HG03064 (cell line): Measurements from ENCODE around the gene ABCB6.
"Not testable (repeated sequence)": the region's sequence is repeated elsewhere in the genome, so short reads cannot be mapped to it uniquely, and the experiment has no call there.

Experiments
- ATAC-seq: cut with Tn5 transposase; IDR thresholded peaks from one replicate; pipeline ENCODE4 v1.9.1; 2021; ENCODE audit warnings: low read depth; ENCODE audit not compliant: unreplicated experiment

ABCB6 gene

DNA sequence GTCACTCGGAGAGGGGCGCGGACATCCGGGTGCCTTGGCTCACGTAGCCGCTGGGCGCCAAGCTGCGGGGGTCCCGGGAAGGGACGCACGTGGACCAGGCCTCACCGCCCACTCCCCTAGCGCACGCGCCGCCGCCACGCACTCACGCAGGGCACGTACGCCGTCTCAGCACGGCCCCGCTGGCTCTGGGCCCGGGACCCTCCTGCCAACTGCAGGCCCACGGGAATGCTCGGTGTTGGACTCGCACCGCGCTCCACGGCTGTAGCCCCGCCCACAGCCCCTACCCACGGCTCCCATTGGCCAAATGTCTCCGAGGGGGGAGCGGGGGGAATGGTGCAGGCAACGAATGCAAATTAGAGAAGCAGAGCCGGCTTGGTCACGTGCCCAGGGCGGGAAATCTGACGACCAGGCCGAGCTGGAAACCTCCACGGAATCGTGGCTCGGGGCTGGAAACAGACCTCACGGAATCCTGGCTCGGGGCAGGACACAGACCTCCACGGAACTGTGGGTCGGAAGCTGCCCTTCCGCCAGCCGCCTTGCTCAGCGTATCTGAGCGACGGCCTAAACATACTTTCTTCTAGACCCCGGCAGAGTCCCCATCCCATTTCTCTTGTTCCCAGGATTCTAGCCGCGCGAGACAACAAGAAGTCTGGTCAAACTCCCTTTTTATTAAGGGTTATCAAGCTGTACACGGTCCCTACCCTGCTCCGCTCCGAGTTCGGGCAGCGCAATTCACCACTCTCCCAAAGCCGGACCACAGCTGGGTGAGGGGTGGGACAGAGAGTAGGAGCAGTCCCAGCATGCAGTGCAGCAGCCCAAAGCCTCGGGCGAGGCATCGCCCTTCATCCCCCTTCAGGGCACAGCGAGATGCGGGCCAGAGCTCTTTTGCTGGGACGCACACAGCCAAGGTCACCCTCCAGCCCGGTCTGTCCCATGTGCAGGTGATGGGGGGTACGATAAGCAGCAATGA is at the start of gene ABCB6:
ABCB6 (minus strand) TSS at position 227 of the 970 bp plus-strand sequence. CDS start 285 bp downstream, outside the sequence.
- peak; percentile 72 for ATAC-seq

DNA sequence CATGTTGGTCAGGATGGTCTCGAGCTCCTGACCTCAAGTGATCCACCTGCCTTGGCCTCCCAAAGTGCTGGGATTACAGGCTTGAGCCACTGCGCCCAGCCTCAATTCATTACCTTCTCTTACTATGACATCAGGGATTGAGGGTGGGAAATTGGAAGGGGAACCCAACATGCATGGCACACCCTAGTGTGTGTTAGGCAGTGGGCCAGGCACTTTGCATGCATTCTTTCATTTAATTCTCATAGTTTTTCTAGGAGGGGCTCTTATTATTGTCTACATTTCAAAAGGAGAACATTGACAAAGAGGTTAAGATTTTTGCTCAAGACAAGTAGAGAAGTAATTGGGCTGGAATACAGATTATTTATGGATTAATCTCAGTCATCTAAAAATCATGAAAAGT is 49.5 kb upstream of the ABCB6 start:
- no peak for ATAC-seq

DNA sequence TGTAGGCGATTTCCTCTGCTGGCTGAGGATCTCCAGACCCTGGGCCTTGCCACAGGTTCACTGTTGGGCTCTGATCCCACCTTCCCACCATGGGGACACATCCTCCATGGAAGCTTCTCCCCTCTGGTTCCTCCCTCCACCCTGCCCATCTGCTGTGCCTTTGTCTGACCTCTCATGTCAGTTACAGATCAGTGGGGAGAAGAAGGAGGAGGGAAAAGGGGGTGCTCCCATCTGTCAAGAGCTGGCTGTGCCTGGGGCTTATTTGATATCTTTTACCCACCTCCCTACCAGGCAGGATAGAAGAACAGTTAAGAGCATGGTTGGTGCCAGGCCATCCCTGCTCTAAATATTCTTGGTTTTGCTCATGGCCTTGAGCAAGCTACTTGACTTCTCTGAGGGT is 48.1 kb upstream of the ABCB6 start:
- ATAC-seq, result no peak

DNA sequence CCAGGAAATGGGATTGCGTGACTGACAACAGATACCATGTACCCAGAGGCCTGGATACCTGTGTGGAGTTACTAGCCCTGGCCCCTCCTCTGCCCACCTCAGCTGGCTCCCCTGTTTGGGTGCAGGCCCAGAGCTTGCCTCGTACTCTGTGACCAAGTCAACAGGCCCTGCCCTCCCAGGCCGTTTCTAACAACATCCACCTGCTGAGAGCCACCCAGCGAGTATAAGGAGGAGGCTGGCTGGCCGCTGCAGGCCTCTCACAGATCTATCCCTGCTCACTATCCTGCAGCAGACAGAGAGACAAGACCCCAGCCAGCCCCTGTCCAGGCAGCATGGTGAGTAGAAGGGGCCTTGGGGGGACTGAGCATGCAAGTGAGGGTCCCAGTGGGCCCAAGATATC is 47.5 kb upstream of the ABCB6 start:
- ATAC-seq, result no peak

DNA sequence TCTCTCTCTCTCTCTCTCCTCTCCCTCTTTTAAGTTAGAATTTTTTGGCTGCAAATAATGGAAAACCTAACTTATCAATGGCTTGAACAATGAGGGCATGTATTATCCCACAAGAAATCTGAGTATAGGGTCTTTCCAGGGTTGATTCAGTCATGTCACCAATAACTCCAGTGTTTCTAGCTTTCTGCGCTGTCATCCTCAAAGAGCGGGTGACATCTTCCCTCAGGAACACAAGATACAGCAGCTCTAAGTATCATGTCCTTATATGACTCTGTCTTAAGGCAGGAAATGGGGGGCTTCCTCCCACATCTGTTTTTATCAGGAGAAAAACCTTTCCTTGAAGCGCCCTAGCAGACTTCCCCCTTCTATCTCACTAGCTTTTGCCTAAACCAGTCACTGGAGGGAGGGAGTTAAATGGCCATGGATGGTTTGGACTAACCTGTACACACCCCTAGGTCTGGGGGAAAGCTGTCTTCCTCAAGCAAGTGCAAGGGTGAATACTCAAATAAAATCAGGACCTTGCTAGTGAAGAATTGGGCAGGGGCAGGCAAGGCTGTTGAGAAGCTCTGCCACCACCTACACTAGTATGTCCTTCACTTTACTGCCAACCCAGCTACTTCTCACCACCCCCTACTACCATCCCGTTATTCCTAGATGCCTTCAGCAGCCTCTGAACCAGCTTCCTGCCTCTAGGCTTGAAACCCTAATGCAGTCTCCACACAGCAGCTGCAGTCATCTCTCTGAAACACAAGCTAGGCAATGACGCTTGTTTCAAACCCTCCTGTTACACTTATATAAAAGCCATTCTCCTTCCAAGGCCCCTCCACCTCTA is 42.5 kb upstream of the ABCB6 start:
- no peak for ATAC-seq

DNA sequence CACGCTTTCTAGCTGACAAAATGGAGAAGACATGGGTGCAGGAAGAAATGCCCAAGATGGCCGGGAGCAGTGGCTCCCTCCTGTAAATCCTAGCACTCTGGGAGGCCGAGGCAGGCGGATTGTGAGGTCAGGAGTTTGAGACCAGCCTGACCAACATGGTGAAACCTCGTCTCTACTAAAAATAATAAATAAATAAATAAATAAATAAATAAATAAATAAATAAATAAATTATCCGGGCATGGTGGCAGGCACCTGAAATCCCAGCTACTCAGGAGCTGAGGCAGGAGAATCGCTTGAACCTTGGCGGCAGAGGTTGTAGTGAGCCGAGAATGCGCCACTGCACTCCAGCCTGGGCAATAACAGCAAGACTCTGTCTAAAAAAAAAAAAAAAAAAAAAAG is 40.2 kb upstream of the ABCB6 start:
- ATAC-seq, result not testable (repeated sequence)

DNA sequence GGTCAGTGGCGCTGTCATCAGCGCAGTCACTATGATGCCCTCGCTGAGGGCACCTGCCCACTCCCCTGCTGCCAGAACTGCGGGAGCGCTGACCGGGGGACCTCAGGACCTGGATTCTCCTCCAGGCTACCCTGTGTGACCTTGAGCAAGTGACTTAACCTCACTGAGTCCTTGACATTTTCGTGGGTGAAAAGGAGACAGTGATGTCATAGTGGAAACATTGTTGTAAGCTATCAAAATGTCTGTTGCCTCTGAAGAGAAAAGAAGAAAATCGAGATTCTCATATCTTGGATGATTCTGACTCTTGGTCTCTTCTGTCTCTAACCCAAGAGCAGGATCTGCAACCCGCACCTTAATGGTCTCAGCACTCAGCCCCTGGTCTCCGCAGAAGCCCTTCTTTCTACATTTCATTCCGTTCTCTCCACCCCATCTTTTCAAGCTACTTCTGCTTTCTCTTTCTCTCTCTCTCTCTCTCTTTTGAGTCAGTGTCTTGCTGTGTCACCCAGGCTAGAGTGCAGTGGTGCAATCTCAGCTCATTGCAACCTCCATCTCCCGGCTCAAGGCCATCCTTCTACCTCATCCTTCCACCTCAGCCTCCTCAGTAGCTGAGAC is 35.9 kb upstream of the ABCB6 start:
- ATAC-seq, result peak; percentile 9

DNA sequence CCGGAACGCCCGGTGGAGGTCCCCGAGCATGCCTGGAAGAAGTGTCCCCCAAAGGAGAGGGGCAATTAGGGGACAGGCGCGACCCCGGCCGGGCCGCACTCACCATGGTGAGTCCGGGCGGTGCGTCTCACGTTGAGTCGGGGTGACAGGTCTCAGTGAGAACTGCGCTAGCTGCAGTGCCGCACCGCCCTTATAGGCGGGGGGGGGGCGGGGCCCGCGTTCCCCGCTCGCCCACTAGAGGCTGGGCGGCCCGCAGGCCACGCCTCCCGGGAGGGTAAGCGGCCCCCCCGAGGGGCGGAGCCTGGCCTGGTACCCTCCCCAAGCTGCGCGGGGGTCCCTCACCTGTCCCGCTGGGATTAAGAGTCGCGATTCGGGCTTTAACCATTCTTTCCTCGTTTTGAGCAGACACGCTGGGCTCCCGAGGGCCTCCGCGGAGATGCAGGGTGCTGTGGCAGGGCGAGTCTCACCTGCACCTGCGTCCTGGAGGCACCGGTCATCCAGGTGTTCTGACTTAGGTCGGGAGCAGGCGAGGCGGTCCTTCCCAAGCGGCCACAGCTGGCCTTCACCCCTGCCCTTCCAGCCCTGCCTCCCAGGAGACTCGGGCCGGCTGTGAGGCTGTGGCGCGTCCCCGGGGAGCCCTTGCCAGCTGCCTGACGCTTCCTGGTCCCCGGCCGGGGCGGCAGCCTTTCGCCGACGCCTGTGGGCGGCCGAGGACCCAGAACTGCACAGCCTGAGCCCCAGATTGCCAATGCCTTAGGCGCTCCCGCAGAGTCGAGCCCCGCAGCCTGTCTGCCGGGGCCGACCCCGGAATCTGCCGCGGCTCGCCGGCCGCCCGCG is 35.2 kb upstream of the ABCB6 start, which contains the start of gene TUBA4A:
TUBA4A (minus strand) TSS at position 166 of the 837 bp plus-strand sequence; CDS start at position 106, 60 bp downstream.
- ATAC-seq, result peak; percentile 44

DNA sequence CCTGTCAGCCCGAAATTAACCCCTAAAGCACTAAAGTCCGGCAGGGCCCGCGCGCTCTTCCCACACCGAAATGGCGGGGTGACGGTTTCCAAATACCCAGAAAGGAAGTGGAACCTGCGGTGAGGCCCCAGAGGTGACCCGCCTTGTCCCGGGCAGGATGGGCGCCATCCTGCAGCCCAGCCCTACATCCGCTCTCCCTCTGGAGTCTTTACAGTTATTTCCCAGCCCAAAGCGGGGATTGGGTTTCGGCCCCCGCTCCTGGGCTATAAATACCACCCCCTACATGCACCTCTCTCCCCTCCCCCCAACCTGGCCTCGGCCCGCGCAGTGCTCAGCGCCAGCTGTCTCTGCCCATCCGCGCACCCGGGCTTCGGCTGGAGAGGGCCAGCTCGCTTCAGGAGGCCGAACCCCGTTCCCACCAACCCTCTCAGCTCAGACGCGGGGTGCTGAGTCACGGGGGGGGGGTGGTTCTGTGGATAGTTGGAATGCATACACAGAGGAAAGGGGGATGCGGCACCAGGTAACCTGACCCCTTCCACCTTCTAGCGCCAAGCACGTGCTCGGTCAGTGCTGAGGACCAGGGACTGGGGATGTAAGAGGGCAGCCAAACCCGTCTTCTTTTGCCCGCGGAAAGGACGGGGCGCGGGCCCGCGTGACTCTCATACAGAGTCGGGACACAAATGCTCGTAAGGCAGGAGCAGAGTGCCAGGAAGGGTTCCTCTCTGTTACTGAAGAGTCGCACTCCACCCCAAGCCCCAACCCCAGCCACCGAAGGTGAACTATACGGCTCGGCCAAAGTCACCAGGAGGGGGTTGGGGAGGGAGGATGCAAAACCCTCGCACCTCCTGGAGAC is 34.4 kb upstream of the ABCB6 start, which contains the start of gene TUBA4B:
TUBA4B (plus strand) TSS at position 344 of the 853 bp plus-strand sequence; CDS start at position 509, 165 bp downstream.
- peak; percentile 11 for ATAC-seq

DNA sequence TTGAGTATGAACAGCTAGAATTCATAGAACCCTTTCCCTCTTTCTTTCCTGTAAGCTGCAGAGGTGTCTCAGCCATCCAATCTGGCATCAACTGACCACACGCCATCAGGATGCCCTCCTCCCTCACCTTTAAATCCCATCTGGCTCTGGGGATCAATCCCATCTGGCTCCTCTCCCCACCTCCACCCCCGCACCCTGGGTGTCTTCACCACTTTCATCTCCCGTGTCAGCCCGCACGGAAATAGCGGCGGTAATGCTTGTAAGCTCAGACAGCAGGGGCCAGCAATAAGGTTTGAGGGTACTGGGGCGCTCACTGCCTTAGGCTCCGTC is 33.8 kb upstream of the ABCB6 start:
- no peak for ATAC-seq

DNA sequence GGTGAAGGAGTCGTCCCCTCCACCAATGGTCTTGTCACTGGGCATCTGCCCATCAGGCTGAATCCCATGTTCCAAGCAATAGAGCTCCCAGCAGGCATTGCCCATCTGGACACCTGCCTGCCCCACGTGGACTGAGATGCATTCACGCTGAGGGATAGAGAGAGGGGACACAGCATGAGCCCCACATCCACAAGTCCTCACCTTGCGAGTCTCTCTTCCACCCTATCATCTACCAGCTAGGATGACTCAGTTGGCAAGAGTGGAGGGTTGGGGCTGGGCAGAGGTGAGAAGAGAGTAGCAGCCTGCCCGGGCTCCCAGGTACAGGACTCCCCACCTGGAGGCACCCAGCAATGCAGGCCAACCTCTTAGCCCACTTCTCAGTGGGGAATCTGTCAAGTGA is 33.3 kb upstream of the ABCB6 start:
- no peak for ATAC-seq

DNA sequence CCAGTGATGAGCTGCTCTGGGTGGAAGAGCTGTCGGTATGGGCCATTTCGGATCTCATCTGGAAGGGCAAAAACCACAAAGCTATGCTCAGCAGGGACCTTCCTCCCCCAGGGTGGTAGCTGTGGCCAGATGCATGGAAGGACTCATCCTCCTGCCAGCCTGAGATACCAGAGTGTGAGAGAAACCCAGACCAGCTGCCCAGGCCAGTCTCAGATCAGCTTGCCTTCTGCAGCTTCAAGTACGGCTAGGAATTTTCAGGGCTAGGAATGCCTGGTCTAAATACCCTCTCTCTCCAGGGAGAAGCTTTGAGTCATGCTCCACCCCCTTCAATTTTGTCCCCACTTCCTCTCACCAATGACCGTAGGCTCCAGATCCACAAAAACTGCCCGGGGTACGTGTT is 32.9 kb upstream of the ABCB6 start:
- no peak for ATAC-seq

DNA sequence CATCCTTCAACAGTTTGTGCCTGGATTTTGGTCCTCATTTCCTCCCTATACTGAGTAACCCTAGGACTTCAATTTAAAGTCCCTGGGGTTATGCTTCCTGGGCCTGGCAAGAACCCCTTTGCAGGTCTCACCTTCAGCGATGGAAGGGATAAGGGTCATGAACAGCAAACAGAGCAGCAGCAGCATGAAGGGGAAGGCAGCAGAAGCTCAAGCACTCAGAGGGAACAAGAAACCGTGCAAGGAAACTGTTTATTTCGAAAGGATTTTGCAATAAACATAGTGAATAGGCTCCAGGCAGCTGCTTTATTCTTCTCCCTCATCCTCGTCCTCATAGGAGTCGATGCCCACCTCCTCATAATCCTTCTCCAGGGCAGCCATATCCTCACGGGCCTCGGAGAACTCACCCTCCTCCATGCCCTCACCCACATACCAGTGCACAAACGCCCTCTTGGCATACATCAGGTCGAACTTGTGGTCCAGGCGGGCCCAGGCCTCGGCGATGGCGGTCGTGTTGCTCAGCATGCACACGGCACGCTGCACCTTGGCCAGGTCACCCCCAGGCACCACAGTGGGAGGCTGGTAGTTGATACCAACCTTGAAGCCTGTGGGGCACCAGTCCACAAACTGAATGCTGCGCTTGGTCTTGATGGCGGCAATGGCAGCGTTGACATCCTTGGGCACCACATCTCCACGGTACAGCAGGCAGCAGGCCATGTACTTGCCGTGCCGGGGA is 31.5 kb upstream of the ABCB6 start:
- ATAC-seq, result no peak

DNA sequence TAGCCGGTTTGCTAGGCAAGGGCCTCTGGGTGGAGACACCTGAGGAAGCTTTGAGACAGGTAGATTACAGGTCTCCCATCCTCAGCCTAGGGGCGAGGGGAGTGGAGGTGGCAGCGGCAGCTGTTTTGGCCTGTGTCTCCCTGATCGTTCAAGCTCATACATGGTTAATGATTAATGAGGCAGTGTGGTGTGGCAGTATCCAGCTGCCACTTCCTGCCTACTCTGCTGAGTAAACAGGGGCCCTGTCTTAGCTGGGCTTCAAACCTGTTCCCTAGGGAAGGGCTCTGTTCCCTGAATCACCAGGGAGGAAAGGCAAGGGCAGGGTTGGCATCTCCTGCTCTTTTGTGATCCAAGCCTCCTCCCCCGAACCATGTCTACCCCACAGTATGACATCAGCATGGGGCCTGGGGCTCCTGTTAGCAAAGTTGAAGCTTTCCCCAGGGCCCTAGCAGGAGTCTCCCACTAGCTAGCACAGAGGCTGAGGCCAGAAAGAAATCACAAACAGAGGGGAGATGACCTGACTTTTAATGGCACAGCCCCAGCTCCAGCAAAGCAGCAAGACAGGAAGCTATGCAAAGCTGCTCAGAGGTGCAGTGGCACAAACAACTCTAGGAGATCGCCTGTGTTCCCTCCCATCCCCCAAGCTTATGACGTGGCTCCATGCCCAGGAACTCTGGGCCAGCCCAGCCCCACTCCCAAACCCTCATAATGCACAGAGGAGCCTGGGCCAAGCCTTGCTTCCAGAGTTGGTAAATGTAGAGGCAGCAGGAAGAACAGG is 30.6 kb upstream of the ABCB6 start:
- ATAC-seq, result peak; percentile 49

DNA sequence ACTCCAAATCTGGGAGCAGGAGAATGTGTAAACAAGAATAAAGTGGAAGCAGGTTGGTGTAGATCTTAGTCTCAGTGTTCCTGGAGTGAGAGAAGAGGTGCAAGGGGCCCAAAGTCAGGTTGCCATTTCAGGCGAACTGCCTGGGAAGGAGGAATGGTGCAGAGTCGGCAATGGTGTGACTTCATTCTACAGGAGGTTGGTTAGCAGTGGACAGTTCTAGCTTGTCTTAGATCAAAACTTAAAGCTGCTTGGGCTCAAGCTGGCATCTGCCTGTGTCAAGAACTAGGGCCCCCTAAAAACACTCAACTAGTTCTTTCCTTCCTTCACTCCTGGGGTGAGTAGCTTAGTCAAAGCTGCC is 30.1 kb upstream of the ABCB6 start:
- no peak for ATAC-seq

DNA sequence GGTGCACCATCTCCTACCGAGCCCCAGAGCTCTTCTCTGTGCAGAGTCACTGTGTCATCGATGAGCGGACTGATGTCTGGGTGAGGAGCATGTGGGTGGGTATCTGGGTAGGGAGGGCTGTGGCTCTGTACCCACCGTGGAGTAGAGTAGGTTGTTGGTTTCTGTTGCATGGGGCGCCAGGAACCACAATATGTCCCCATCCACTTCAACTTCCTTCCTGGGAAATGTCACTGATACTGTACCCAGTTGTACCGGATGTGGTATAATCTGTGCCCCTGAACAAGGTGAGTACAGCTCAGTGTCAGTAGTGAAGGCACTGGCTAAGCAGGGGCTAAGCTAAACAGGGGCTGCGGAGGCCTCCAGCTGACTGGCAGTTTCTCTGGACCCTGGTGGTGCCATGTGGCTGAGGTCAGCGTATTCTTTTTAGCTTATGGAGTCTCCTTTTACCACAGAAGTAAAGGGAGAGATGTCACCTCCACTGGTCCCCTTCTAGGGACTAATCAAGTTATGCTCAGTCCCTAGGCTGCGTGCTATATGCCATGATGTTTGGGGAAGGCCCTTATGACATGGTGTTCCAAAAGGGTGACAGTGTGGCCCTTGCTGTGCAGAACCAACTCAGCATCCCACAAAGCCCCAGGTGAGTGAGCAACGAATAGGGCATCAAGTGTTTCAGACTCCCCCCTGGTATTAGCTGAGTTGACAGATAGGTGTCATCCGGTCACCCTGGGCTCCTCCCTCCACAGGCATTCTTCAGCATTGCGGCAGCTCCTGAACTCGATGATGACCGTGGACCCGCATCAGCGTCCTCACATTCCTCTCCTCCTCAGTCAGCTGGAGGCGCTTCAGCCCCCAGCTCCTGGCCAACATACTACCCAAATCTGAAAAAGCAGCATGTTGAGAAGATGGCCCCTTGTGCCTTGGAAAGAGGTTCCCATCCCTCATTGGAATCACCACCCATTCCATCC is 29.2 kb upstream of the ABCB6 start:
- no peak for ATAC-seq

DNA sequence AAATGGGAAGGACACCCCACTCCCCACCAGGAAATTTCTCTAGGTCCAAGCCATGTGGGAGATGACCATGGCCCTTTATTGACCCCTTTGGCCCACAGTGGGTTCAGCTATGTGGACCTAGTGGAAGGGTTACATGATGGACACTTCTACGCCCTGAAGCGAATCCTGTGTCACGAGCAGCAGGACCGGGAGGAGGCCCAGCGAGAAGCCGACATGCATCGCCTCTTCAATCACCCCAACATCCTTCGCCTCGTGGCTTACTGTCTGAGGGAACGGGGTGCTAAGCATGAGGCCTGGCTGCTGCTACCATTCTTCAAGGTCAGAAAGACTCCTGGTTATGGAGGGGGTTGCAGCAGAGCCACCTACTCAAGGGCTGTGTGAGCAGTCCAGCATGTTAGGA is 27.8 kb upstream of the ABCB6 start:
- no peak for ATAC-seq
